Tibial nerve (tissue), 4 donors: ENCODE results near the gene ATP1B3. TPM values are rescaled to one million over a fixed set of nuclear protein-coding genes. Genes with fewer than 3 reads are reported as not detected.
A peak's percentile ranks its signal among the peaks of the same experiment; 100 is the strongest.

Experiments used
- DNase-seq, 2 donors: peaks; one replicate each; pipeline ENCODE4 v3.0.0-alpha.2; 2019; ENCODE audit warnings: low spot score in 2 of 2
- H3K27ac ChIP-seq, 4 donors: fragments of 200-600 bp; sonication (generic) in 3 of 4; one replicate each; pipeline ENCODE4 v1.5.1; 2017 to 2019; ENCODE audit warnings: mild to moderate bottlenecking in 1 of 4
- H3K27me3 ChIP-seq, 2 donors: fragments of 200-600 bp; sonication (generic) in 1 of 2; one replicate each; pipeline versions ENCODE4 v1.5.1 to v1.6.0; 2017 to 2019
- H3K36me3 ChIP-seq, 3 donors: fragments of 200-600 bp; sonication (generic); one replicate each; pipeline ENCODE4 v1.5.1; 2018 to 2019
- H3K4me1 ChIP-seq, 4 donors: fragments of 200-600 bp; sonication (generic) in 3 of 4; one replicate each; pipeline ENCODE4 v1.5.1; 2017 to 2019
- H3K4me3 ChIP-seq, 4 donors: fragments of 200-600 bp; sonication (generic) in 3 of 4; one replicate each; pipeline ENCODE4 v1.5.1; 2017 to 2019; ENCODE audit warnings: mild to moderate bottlenecking in 1 of 4, moderate library complexity in 1 of 4
- H3K9me3 ChIP-seq, 4 donors: fragments of 200-600 bp; sonication (generic) in 3 of 4; one replicate each; pipeline ENCODE4 v1.5.1; 2017 to 2019
- EP300 ChIP-seq, 2 donors: sonication (generic); formaldehyde crosslinking; IDR thresholded peaks; one replicate each; pipeline ENCODE4 v1.6.1; 2017; ENCODE audit warnings: antibody characterized with exemption in 2 of 2, mild to moderate bottlenecking in 1 of 2
- POLR2A ChIP-seq, 2 donors: fragments of 450-650 bp; IDR thresholded peaks; one replicate each; pipeline ENCODE4 v1.6.1; 2017; ENCODE audit warnings: antibody characterized with exemption in 2 of 2, mild to moderate bottlenecking in 2 of 2, moderate library complexity in 2 of 2
- WGBS, 2 donors: methylation state at CpG; one replicate each; pipeline ENCODE4 v1.1.5; 2018; 5-methylcytosine and 5-hydroxymethylcytosine counted together
- total RNA-seq, 4 donors: library from RNA; depleted of rRNA; stranded (reverse); fragments of >200 nt; gene quantifications; one replicate each; pipeline ENCODE4 v1.1.0, GENCODE V29; 2016
- TF ChIP-seq, protein P1 (sequence below), 5 experiments: fragments of 200-600 bp in 3 of 5; fragments of 450-650 bp in 2 of 5; sonication (generic) in 3 of 5; IDR thresholded peaks; one replicate each; pipeline ENCODE4 v1.5.1; 2016 to 2019; ENCODE audit warnings: antibody characterized with exemption in 5 of 5, mild to moderate bottlenecking in 3 of 5, moderate library complexity in 2 of 5

The ATP1B3 gene
- total RNA-seq, 4 donors from 2014 or later: 73.3 to 98.0 (median 92.9) TPM

DNA sequence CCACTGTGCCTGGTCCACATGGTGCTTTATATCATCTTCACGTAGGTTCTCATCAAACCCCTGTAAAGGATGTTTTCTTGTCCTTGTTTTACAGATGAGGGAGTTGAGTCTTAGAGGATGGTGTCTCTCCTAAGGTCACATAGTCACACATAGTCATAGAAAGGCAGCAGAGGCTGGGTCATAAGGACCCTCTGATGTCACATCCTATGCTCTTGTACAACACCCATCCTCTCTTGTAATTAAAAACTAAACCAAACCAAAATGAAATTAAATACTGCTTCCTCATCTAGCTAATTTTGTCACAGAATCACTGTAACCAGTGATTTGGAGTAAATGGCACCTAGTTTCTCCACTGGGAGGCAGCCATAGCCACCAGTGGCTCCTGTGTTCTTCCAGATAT, 21.8 kb upstream of the ATP1B3 start:
- Histone ChIP-seq H3K27ac (no peak overlapping the region), H3K27me3 (no peaks in the 10 kb centered on the region), H3K9me3 (no peaks in the 10 kb centered on the region), H3K36me3 (no peaks in the 10 kb centered on the region), H3K4me1 (peaks cover 0 to 12% (median 0%) of the 10 kb centered on the region in 4 donors), H3K4me3 (no peak overlapping the region)
- TF ChIP-seq EP300 (IDR thresholded peaks at IDR 0.05) (no peak), POLR2A (IDR thresholded peaks at IDR 0.05) (no peak)
- TF ChIP-seq, protein P1, sequence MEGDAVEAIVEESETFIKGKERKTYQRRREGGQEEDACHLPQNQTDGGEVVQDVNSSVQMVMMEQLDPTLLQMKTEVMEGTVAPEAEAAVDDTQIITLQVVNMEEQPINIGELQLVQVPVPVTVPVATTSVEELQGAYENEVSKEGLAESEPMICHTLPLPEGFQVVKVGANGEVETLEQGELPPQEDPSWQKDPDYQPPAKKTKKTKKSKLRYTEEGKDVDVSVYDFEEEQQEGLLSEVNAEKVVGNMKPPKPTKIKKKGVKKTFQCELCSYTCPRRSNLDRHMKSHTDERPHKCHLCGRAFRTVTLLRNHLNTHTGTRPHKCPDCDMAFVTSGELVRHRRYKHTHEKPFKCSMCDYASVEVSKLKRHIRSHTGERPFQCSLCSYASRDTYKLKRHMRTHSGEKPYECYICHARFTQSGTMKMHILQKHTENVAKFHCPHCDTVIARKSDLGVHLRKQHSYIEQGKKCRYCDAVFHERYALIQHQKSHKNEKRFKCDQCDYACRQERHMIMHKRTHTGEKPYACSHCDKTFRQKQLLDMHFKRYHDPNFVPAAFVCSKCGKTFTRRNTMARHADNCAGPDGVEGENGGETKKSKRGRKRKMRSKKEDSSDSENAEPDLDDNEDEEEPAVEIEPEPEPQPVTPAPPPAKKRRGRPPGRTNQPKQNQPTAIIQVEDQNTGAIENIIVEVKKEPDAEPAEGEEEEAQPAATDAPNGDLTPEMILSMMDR (IDR thresholded peaks at IDR 0.05): no peak
- 70 to 90% methylated on average over 1 of the region's 1 CpG for WGBS, 2 donors
- DNase-seq: no peak

DNA sequence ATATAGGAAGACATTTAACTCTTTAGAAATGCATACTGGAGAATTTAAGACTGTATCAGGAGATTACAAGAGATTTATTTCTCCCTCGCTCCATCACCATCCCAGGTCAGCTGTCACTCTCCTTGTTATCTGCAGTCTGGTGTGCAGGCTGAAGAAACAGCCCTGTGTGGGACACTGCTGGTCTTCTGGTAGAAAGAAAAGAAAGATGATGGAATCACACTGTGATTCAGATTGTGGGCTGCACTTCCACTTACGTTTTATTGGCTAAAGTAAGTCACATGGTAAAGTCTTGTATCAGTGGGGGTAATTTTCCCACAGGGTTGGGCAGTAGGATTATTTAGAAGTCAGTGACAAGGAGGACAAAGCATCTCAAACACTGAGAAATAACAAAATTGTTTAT, 18.1 kb upstream of the ATP1B3 start:
- 70 to 85% methylated on average over 2 of the region's 2 CpGs for WGBS, 2 donors
- Histone ChIP-seq H3K4me1 (peaks cover 0 to 23% (median 6%) of the 10 kb centered on the region in 4 donors), H3K4me3 (no peak overlapping the region)

DNA sequence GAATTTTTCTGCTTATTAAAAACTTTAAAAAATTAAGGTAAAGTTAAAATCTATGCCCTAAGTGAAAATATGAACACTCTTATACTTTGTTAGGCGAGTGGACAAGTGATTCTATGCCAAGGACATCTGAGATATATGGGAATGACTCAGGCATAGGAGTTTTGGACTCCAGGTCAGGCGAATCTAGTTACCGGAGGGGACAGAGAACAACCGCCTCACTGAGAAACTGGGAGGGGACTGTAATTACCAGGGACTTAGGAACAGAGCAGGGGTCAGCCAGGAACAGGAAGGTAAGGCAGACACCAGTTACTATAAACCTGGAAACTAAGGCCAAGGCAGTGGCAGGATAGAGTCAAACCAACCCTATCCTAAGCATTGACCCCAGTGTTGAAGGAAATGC, 16.8 kb upstream of the ATP1B3 start:
- peaks cover 0 to 17% (median 6%) of the 10 kb centered on the region in 4 donors for H3K4me1 ChIP-seq
- no peaks in the 10 kb centered on the region for H3K27me3 ChIP-seq
- H3K9me3 ChIP-seq: no peaks in the 10 kb centered on the region
- TF ChIP-seq POLR2A (IDR thresholded peaks at IDR 0.05) (no peak), EP300 (IDR thresholded peaks at IDR 0.05) (no peak)
- TF ChIP-seq, protein P1 (IDR thresholded peaks at IDR 0.05): no peak
- no peaks in the 10 kb centered on the region for H3K36me3 ChIP-seq
- no peak overlapping the region for H3K4me3 ChIP-seq
- 79 to 83% methylated on average over 4 of the region's 4 CpGs for WGBS, 2 donors
- peak overlapping the region in 2 of 4 donors; percentile 38 to 70 for H3K27ac ChIP-seq
- no peak for DNase-seq

More for the DNA sequence above, 18.1 kb upstream of the ATP1B3 start:
- Histone ChIP-seq H3K27ac (no peak overlapping the region), H3K9me3 (no peaks in the 10 kb centered on the region), H3K36me3 (no peaks in the 10 kb centered on the region), H3K27me3 (no peaks in the 10 kb centered on the region)
- DNase-seq: no peak
- TF ChIP-seq EP300 (IDR thresholded peaks at IDR 0.05): no peak
- TF ChIP-seq, protein P1 (IDR thresholded peaks at IDR 0.05): no peak
- TF ChIP-seq POLR2A (IDR thresholded peaks at IDR 0.05): no peak

DNA sequence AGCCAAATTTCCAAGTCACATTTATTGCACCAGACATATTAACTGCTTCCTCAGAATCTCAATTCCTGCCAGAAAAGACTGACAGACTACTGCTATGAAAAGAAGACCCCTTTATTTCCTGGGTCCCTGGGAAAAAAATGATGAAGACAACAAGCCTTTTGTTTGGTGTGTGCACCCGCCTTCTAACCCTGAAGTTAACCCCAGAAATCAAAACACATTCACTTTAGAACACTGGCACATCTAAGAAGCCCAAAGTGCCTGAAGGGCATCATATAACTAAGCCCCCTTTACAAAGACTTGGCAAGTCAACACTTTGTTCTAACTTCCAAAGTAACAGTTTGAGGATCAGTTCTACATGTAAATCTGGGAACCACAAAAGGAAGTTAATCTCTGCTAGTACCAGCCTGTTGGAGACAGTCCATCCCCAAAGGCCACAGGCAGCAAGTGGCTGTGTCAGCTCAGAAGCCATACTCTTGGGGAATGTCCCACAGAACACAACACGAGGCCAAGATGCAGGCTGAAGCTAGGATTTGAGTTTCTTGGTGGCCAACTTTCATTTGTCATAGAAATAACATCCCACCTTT, 16.3 kb upstream of the ATP1B3 start:
- no peaks in the 10 kb centered on the region for H3K27me3 ChIP-seq
- no peak for DNase-seq
- peaks cover 0 to 17% (median 6%) of the 10 kb centered on the region in 4 donors for H3K4me1 ChIP-seq
- no peaks in the 10 kb centered on the region for H3K9me3 ChIP-seq
- H3K36me3 ChIP-seq: no peaks in the 10 kb centered on the region
- 32 to 53% methylated on average over 2 of the region's 2 CpGs for WGBS, 2 donors
- TF ChIP-seq, protein P1 (IDR thresholded peaks at IDR 0.05): no peak
- TF ChIP-seq POLR2A (IDR thresholded peaks at IDR 0.05) (no peak), EP300 (IDR thresholded peaks at IDR 0.05) (no peak)
- peak overlapping the region in 2 of 4 donors; percentile 38 to 70 for H3K27ac ChIP-seq
- no peak overlapping the region for H3K4me3 ChIP-seq

DNA sequence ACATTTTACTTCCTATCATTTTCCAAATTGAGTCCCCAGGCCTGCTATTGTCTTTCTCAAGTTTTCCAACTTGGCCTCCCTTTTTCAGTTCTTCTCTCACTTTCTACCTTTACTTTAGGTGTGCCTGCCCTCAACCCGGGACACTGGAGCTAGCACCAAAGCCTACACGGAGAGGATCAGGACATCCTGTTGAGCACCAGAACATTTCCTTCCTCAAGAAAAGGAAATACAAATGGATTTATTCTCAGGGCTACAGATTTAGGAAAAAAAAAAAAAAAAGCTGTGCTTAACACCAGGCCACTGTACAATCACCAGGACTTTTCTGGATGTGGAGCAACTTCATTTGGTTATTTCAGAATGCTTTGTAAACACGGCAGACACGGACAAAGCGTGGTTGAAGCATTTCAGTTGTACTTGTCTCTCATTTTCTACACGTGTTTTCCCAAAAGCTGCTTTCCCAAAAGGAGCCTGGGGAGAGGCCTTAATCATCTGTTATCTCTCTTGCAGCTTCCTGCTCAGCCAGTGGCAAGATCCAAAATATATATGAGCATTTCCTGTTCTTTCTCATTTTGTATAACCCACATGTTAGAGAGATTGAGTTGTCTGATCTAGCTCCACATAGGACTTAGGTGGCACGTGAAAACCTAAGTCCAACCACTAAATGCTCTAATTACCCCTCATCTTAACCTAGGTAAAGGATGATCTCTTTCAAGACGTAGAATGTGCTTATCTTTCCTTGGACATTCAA, 15.5 kb upstream of the ATP1B3 start:
- TF ChIP-seq EP300 (IDR thresholded peaks at IDR 0.05) (no peak), POLR2A (IDR thresholded peaks at IDR 0.05) (no peak)
- TF ChIP-seq, protein P1 (IDR thresholded peaks at IDR 0.05): no peak
- Histone ChIP-seq H3K4me3 (no peak overlapping the region), H3K9me3 (no peaks in the 10 kb centered on the region), H3K4me1 (peaks cover 0 to 17% (median 6%) of the 10 kb centered on the region in 4 donors), H3K36me3 (no peaks in the 10 kb centered on the region), H3K27me3 (no peaks in the 10 kb centered on the region), H3K27ac (peak overlapping the region in 2 of 4 donors; percentile 38 to 70)
- 60 to 61% methylated on average over 8 of the region's 8 CpGs for WGBS, 2 donors
- DNase-seq: no peak
